NT2/D1 (cell line): ENCODE data around the gene DIS3L2.
"Not testable (repeated sequence)": the region's sequence is repeated elsewhere in the genome, so short reads cannot be mapped to it uniquely, and the experiment has no call there.

Experiments
- DNase-seq: peaks from one replicate; pipeline ENCODE4 v3.0.0-alpha.2; 2011; ENCODE audit warnings: low read depth, low spot score
- H3K27me3 ChIP-seq: 2 replicates; pipeline ENCODE4 v1.6.0; 2011; ENCODE audit warnings: mild to moderate bottlenecking; ENCODE audit not compliant: insufficient read length, insufficient read depth
- H3K36me3 ChIP-seq: 2 replicates; pipeline ENCODE4 v1.6.1; 2011; ENCODE audit warnings: mild to moderate bottlenecking, low read length, mixed read lengths; ENCODE audit not compliant: insufficient read depth, insufficient read length
- H3K4me1 ChIP-seq: 2 replicates; pipeline ENCODE4 v1.5.1; 2011; ENCODE audit not compliant: insufficient read depth, insufficient read length
- H3K4me3 ChIP-seq: 2 replicates; pipeline ENCODE4 v1.5.1; 2011; ENCODE audit warnings: low read depth; ENCODE audit not compliant: insufficient read length
- H3K9ac ChIP-seq: 2 replicates; pipeline ENCODE4 v1.6.0; 2011; ENCODE audit warnings: low read depth; ENCODE audit not compliant: insufficient read length
- H3K9me3 ChIP-seq: 2 replicates; pipeline ENCODE4 v1.5.1; 2011; ENCODE audit warnings: mild to moderate bottlenecking, low read length; ENCODE audit not compliant: insufficient read depth
- SUZ12 ChIP-seq: IDR thresholded peaks from 2 replicates; pipeline ENCODE4 v1.6.1; 2011; ENCODE audit not compliant: insufficient read length, insufficient read depth; ENCODE audit errors: extremely low read depth
- YY1 ChIP-seq: IDR thresholded peaks from 2 replicates; pipeline ENCODE4 v1.6.1; 2011; ENCODE audit not compliant: insufficient read length, insufficient read depth
- ZNF274 ChIP-seq: IDR thresholded peaks from 2 replicates; pipeline ENCODE4 v1.6.1; 2011; ENCODE audit warnings: mild to moderate bottlenecking, low read depth, low read length

DIS3L2 gene

DNA sequence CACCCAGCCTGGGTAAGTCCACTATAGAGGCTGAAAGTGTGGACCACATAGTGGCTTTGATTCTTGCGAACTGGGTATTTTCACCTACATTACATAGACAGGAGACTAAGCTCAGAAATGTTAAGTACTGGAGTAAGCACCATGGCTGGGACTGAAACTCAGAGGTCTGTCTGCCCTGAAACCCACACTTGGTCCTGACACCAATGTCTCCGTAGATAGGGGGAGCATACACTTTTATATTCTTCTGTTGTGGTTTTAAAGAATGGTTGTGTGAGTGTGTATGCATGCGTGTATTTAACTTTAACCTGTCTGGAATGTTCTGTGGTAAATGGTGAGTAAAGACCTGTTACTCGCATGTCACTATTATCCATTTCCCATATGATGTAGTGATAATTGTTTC, 25.0 kb upstream of the DIS3L2 start:
- peaks cover 6% of the 10 kb centered on the region for H3K4me1 ChIP-seq
- H3K27me3 ChIP-seq, result no peaks in the 10 kb centered on the region
- no peak overlapping the region for H3K4me3 ChIP-seq
- TF ChIP-seq SUZ12 (no peak), YY1 (no peak), ZNF274 (no peak)
- no peak for DNase-seq
- no peak overlapping the region for H3K9ac ChIP-seq
- no peaks in the 10 kb centered on the region for H3K9me3 ChIP-seq
- H3K36me3 ChIP-seq, result no peaks in the 10 kb centered on the region

DNA sequence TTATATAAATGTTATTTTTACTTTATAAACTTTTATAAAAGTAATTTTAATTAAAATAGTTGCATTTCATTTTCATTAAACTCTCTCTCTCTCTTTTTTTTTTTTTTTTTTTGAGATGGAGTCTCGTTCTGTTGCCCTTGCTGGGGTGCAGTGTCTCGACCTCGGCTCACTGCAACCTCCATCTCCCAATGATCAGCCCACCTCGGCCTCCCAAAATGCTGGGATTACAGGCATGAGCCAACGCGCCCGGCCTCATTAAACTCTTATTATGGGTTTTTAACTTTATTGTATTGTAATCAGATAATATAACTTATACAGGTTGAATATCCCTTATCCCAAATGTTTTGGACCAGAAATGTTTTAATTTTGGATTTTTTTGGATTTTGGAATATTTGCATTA, 24.5 kb upstream of the DIS3L2 start:
- Histone ChIP-seq H3K36me3 (no peaks in the 10 kb centered on the region), H3K4me3 (no peak overlapping the region), H3K4me1 (peaks cover 6% of the 10 kb centered on the region), H3K9me3 (no peaks in the 10 kb centered on the region), H3K27me3 (no peaks in the 10 kb centered on the region), H3K9ac (no peak overlapping the region)
- DNase-seq, result no peak
- TF ChIP-seq SUZ12 (no peak), ZNF274 (no peak), YY1 (no peak)

DNA sequence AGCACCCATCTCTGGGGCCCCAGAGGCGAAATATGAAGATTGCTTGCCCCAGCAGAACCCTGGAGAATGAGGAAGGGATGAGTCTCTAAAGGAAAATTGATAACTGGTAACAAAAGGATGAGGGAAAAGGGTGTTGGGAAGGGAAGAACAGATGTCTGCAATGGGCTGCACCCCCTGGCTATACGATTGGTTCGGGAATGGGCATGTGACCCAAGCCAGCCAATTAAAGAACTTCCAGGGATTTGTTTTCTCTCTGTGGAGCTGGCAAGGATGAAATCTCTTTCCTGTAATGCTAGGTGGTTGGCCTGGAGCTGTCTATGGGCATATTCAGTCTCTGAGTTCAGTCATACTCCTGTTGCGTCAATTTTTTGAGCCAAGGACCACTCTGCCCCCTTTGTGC, 22.5 kb upstream of the DIS3L2 start:
- Histone ChIP-seq H3K9ac (no peak overlapping the region), H3K27me3 (no peaks in the 10 kb centered on the region), H3K36me3 (no peaks in the 10 kb centered on the region), H3K9me3 (no peaks in the 10 kb centered on the region), H3K4me3 (no peak overlapping the region), H3K4me1 (peaks cover 2% of the 10 kb centered on the region)
- no peak for DNase-seq
- no peak for TF ChIP-seq ZNF274
- TF ChIP-seq SUZ12, result no peak
- TF ChIP-seq YY1, result no peak

DNA sequence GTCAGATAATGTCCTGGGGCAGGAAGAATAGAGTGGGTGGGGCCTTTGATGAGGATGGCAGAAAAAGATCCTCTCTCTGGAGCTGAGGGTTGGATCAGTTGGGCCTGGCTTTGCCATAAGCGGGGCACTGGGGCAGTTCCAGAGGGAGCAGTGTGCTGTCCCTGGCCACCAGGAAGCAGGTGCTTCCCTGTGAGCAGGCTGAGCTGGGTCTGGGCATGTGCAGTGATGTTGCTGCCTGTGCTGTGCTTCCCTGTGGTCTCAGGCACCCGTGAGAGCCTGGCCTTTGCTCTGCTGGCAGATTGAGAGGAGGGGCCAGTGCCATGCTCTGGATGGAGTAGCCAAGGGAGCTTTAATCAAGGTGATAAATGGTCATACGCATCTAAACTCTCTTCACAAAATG, 20.7 kb upstream of the DIS3L2 start:
- TF ChIP-seq ZNF274 (no peak), YY1 (no peak)
- no peak for DNase-seq
- H3K27me3 ChIP-seq, result no peaks in the 10 kb centered on the region

DNA sequence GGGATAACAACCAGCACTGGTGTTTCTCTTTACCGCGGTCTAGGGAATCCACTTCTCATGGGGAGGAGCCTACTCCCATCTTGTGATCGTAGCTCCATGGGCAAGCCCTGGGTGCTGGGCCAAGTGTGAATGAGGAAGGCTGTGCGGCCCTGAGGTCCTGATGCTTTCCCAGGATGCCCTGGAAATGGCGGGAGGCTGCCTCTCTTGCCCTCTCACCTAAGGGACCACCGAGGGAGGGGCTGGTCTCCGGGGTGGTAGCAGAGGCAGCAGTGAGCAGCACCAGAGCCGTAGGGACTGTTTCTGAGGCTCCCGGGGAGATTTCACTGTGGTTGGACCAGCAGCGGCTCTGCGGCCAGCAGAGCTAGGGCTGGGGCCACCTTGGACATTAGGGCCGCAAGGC, 19.8 kb upstream of the DIS3L2 start:
- no peak for DNase-seq
- H3K9ac ChIP-seq, result no peak overlapping the region
- H3K27me3 ChIP-seq, result no peaks in the 10 kb centered on the region
- no peaks in the 10 kb centered on the region for H3K36me3 ChIP-seq
- H3K9me3 ChIP-seq, result no peaks in the 10 kb centered on the region
- no peak for TF ChIP-seq ZNF274
- TF ChIP-seq SUZ12, result no peak
- no peak for TF ChIP-seq YY1
- H3K4me3 ChIP-seq, result no peak overlapping the region
- H3K4me1 ChIP-seq, result no peaks in the 10 kb centered on the region

More for the DNA sequence above, 20.7 kb upstream of the DIS3L2 start:
- Histone ChIP-seq H3K4me3 (no peak overlapping the region), H3K9ac (no peak overlapping the region), H3K9me3 (no peaks in the 10 kb centered on the region), H3K36me3 (no peaks in the 10 kb centered on the region), H3K4me1 (no peaks in the 10 kb centered on the region)

DNA sequence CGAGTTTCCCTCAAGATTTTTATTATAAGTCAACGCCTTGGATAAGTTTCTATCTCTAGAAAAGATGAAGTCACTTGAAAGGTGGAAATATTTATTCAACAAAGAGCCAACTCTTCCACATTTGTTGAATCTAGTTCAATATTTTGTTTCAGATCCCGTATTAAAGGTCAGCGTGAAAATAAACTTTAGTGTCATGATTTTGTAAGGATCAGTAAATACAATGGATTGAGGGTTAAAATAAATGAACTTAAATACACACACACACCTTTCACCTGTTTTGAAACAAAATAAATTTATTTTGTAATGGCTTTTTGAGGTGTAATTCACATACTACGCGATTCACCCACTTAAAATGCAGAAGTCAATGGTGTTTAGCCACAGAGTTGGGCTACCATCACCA, 19.3 kb upstream of the DIS3L2 start:
- Histone ChIP-seq H3K36me3 (no peaks in the 10 kb centered on the region), H3K4me3 (no peak overlapping the region)

DNA sequence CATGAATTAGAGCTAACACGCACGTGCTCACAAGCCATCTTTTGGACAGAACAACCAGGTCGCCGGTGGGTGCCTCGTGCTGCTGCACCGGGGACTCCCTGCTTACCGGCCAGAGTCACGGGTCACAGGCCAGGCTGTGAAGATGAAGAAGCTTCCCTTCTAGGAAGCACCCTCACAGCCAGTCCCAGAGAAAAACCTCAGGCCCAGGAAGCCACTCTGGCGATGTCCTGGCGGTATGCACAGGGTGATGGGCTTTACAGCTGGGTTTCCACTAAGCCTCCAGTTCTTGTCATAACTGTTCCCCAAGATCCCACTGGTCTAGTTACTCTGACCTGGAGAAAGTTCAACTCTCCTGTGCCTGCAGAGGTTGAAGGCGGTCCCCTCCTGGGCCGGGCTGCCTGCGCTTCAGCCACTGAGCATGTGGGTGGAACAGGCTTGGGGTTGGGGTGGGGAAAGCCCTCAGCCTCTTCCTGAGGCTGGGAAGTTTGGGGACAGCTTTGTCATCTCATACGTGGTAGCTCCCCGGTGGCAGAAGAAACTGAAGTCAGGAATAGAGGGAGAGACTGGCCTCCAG, 15.2 kb upstream of the DIS3L2 start:
- Histone ChIP-seq H3K4me1 (no peaks in the 10 kb centered on the region), H3K9me3 (peaks cover 5% of the 10 kb centered on the region), H3K9ac (no peak overlapping the region), H3K27me3 (no peaks in the 10 kb centered on the region), H3K36me3 (no peaks in the 10 kb centered on the region), H3K4me3 (no peak overlapping the region)
- TF ChIP-seq SUZ12, result no peak
- no peak for TF ChIP-seq YY1
- no peak for TF ChIP-seq ZNF274
- DNase-seq, result no peak

More for the DNA sequence above, 19.3 kb upstream of the DIS3L2 start:
- H3K9ac ChIP-seq, result no peak overlapping the region
- H3K9me3 ChIP-seq, result no peaks in the 10 kb centered on the region
- no peaks in the 10 kb centered on the region for H3K27me3 ChIP-seq
- no peaks in the 10 kb centered on the region for H3K4me1 ChIP-seq
- no peak for TF ChIP-seq ZNF274
- TF ChIP-seq SUZ12, result no peak
- no peak for DNase-seq

DNA sequence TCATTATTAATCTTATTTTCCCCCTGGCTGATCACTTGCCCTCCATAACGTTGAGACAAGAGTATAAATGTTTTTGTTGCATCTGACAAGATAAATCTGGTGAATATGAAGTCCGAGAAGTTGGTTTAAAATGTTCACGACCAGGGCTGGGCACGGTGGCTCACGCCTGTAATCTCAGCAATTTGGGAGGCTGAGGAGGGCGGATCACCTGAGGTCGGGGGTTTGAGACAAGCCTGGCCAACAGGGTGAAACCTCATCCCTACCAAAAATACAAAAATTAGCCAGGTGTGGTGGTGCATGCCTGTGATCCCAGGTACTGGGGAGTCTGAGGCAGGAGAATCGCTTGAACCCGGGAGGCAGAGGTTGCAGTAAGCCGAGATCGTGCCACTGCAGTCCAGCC, 14.4 kb upstream of the DIS3L2 start:
- H3K4me3 ChIP-seq, DNase-seq, H3K9ac ChIP-seq: not testable (repeated sequence)

More for the DNA sequence above, 14.4 kb upstream of the DIS3L2 start:
- not testable (repeated sequence) for H3K27me3 ChIP-seq, H3K4me1 ChIP-seq, H3K9me3 ChIP-seq, H3K36me3 ChIP-seq
